Measurements from ENCODE around the gene CBR4.

- TF ChIP-seq CBFB (CRISPR knock-in tag; IDR thresholded peaks at IDR 0.05; ENCODE audit: low read depth): no peak
- TF ChIP-seq, protein P1, sequence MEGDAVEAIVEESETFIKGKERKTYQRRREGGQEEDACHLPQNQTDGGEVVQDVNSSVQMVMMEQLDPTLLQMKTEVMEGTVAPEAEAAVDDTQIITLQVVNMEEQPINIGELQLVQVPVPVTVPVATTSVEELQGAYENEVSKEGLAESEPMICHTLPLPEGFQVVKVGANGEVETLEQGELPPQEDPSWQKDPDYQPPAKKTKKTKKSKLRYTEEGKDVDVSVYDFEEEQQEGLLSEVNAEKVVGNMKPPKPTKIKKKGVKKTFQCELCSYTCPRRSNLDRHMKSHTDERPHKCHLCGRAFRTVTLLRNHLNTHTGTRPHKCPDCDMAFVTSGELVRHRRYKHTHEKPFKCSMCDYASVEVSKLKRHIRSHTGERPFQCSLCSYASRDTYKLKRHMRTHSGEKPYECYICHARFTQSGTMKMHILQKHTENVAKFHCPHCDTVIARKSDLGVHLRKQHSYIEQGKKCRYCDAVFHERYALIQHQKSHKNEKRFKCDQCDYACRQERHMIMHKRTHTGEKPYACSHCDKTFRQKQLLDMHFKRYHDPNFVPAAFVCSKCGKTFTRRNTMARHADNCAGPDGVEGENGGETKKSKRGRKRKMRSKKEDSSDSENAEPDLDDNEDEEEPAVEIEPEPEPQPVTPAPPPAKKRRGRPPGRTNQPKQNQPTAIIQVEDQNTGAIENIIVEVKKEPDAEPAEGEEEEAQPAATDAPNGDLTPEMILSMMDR (IDR thresholded peaks at IDR 0.05): no peak
- TF ChIP-seq KAT7 (CRISPR knock-in tag; IDR thresholded peaks at IDR 0.05; ENCODE audit: borderline replicate concordance): no peak
- no peak for TF ChIP-seq TEAD4 (CRISPR knock-in tag; IDR thresholded peaks at IDR 0.05)
Measured at GRCh38 chr4:169000315-169000714, 9.7 kb downstream of the CBR4 start.

Measured in WTC11 (cell line).